Ovary (tissue), 9 donors: ENCODE data around the gene IRS1. TPM values are rescaled to one million over a fixed set of nuclear protein-coding genes. Genes with fewer than 3 reads are reported as not detected.

Experiments used
- DNase-seq, 5 donors: peaks; one replicate each; pipeline ENCODE4 v3.0.0-alpha.2; 2019 to 2020
- H3K27ac ChIP-seq, 2 donors: fragments of 200-600 bp; one replicate each; pipeline versions ENCODE4 v1.5.1 to v1.8.0; 2019 to 2022
- H3K27me3 ChIP-seq: fragments of 200-600 bp; one replicate; pipeline ENCODE4 v1.8.0; 2022
- H3K36me3 ChIP-seq: fragments of 200-600 bp; sonication (generic); one replicate; pipeline ENCODE4 v1.5.1; 2019
- H3K4me1 ChIP-seq: one replicate; pipeline ENCODE4 v1.8.1; 2013; ENCODE audit warnings: mild to moderate bottlenecking, moderate library complexity; ENCODE audit not compliant: insufficient read depth
- H3K4me3 ChIP-seq: fragments of 200-600 bp; sonication (generic); one replicate; pipeline ENCODE4 v1.5.1; 2017
- H3K9me3 ChIP-seq, 2 donors: fragments of 200-600 bp in 1 of 2; sonication (generic) in 1 of 2; one replicate each; pipeline versions ENCODE4 v1.5.1 to v1.8.1; 2013 to 2019; ENCODE audit warnings: mild to moderate bottlenecking in 1 of 2, moderate library complexity in 1 of 2
- CTCF ChIP-seq, 3 donors: fragments of 450-650 bp in 2 of 3; fragments of 200-600 bp in 1 of 3; IDR thresholded peaks; one replicate each; pipeline versions ENCODE4 v1.5.1 to v1.8.0; 2016 to 2022; ENCODE audit warnings: antibody characterized with exemption in 3 of 3, mild to moderate bottlenecking in 1 of 3
- EP300 ChIP-seq: sonication (generic); formaldehyde crosslinking; IDR thresholded peaks from one replicate; pipeline ENCODE4 v1.6.1; 2017; ENCODE audit warnings: antibody characterized with exemption
- POLR2A ChIP-seq: fragments of 450-650 bp; IDR thresholded peaks from one replicate; pipeline ENCODE4 v1.6.1; 2017; ENCODE audit warnings: antibody characterized with exemption, mild to moderate bottlenecking, moderate library complexity
- WGBS, 3 donors: extraction: QIAGEN DNeasy Blood & Tissue Kit in 1 of 3; methylation state at CpG; one replicate each; pipeline versions ENCODE4 v1.1.5 to v1.1.7; 2013 to 2017; 5-methylcytosine and 5-hydroxymethylcytosine counted together
- intact Hi-C, 4 donors: fragments of 100-400 bp; cut with DNase I; formaldehyde crosslinking; loops; one replicate each; pipeline versions ENCODE4 v1.11.0 to v1.15.1; 2022 to 2023
- polyA plus RNA-seq, 2 donors: library from polyadenylated mRNA; stranded (reverse); fragments of 200-250 nt in 1 of 2; fragments of 350-450 nt in 1 of 2; fragmentation: Illumina TruSeq in 1 of 2; extraction: RNeasy Lipid Tissue Mini Kit (QIAGEN cat#74804) in 1 of 2; gene quantifications; one replicate each; pipeline ENCODE4 v1.2.3, GENCODE V29; 2013 to 2014
- total RNA-seq, 7 donors: library from RNA; depleted of rRNA in 2 of 7; stranded (reverse); fragments of >200 nt in 2 of 7; fragmentation: NEBNext Ultra II Directional in 3 of 7; extraction: Animal tissue kit (Norgen Biotek cat#: 25700) in 3 of 7; gene quantifications; one replicate each; pipeline versions ENCODE4 v1.1.0 to v1.2.4, GENCODE V29; 2016 to 2023
- donor health status: DM: no; HTN: no; CAD: no; lungs with moderate emphysema.
- donor health status: DM: no; HTN: no; CAD: no.
- donor health status: Bipolar disorder and iron deficiency.
- donor health status: DM: yes; HTN: yes; CAD: no.
- donor health status: DM: no; HTN: no; CAD: no.
- donor health status: DM: yes; HTN: yes; CAD: no.

IRS1 gene
- total and polyA plus RNA-seq, 9 donors, result 22.3 to 87.0 (median 44.1) TPM

GRCh38 chr2:226730481-226730880, 69.1 kb downstream of the IRS1 start:
- Histone ChIP-seq H3K27ac (no peak overlapping the region), H3K9me3 (no peaks in the 10 kb centered on the region), H3K4me1 (peaks cover 8% of the 10 kb centered on the region), H3K27me3 (no peaks in the 10 kb centered on the region), H3K36me3 (no peaks in the 10 kb centered on the region), H3K4me3 (no peak overlapping the region)
- no peak for TF ChIP-seq POLR2A
- TF ChIP-seq CTCF (IDR thresholded peaks at IDR 0.05), result no peak
- no peak for TF ChIP-seq EP300
- intact Hi-C loops, result no loop called here
- DNase-seq, result no peak
- 82 to 88% (median 88%) methylated on average over 4 of the region's 4 CpGs for WGBS, 3 donors

- H3K27ac ChIP-seq, result no peak overlapping the region
- H3K27me3 ChIP-seq, result no peaks in the 10 kb centered on the region
- peaks cover 8% of the 10 kb centered on the region for H3K4me1 ChIP-seq
- intact Hi-C loops, result loop anchor here in 1 of 4 donors (10.0 kb wide), 1 partner anchor 74 kb away; no protein-coding TSS in a partner anchor
- H3K9me3 ChIP-seq, result no peaks in the 10 kb centered on the region
- H3K4me3 ChIP-seq, result no peak overlapping the region
- no peak for DNase-seq
- no peaks in the 10 kb centered on the region for H3K36me3 ChIP-seq
- WGBS, 3 donors, result 95 to 100% (median 96%) methylated on average over 1 of the region's 1 CpG
- TF ChIP-seq CTCF (IDR thresholded peaks at IDR 0.05) (no peak), POLR2A (no peak), EP300 (no peak)
Measured at GRCh38 chr2:226728996-226729395, 70.6 kb downstream of the IRS1 start.

GRCh38 chr2:226727251-226727650, 72.4 kb downstream of the IRS1 start:
- intact Hi-C loops, result loop anchor here in 1 of 4 donors (10.0 kb wide), 1 partner anchor 72 kb away; no protein-coding TSS in a partner anchor
- Histone ChIP-seq H3K9me3 (no peaks in the 10 kb centered on the region), H3K4me3 (no peak overlapping the region), H3K36me3 (no peaks in the 10 kb centered on the region), H3K4me1 (peaks cover 9% of the 10 kb centered on the region), H3K27ac (no peak overlapping the region), H3K27me3 (no peaks in the 10 kb centered on the region)
- DNase-seq, result no peak
- 25 to 55% (median 41%) methylated on average over 1 of the region's 1 CpG for WGBS, 3 donors
- TF ChIP-seq EP300 (no peak), CTCF (IDR thresholded peaks at IDR 0.05) (no peak), POLR2A (no peak)

- intact Hi-C loops, result loop anchor here in 1 of 4 donors (10.0 kb wide), 1 partner anchor 72 kb away; no protein-coding TSS in a partner anchor
- Histone ChIP-seq H3K4me1 (peaks cover 9% of the 10 kb centered on the region), H3K27ac (no peak overlapping the region), H3K4me3 (no peak overlapping the region), H3K27me3 (no peaks in the 10 kb centered on the region), H3K36me3 (no peaks in the 10 kb centered on the region), H3K9me3 (no peaks in the 10 kb centered on the region)
- whole genome bisulfite sequencing, 3 donors, result 67 to 75% (median 67%) methylated on average over 2 of the region's 2 CpGs
- no peak for DNase-seq
- TF ChIP-seq EP300, result no peak
- TF ChIP-seq CTCF (IDR thresholded peaks at IDR 0.05), result no peak
- TF ChIP-seq POLR2A, result no peak
Measured at GRCh38 chr2:226726546-226726945, 73.1 kb downstream of the IRS1 start.
